C4-2B (cell line): ENCODE results near the gene PTPRCAP.

Experiments
- ZFX ChIP-seq: fragments of 450-650 bp; IDR thresholded peaks from 2 replicates; pipeline ENCODE4 v1.6.1; 2017
- TF ChIP-seq, protein P1 (sequence below): fragments of 450-650 bp; conservative IDR thresholded peaks from 2 replicates; pipeline ENCODE4 v1.5.1; 2017; ENCODE audit warnings: mild to moderate bottlenecking

DNA sequence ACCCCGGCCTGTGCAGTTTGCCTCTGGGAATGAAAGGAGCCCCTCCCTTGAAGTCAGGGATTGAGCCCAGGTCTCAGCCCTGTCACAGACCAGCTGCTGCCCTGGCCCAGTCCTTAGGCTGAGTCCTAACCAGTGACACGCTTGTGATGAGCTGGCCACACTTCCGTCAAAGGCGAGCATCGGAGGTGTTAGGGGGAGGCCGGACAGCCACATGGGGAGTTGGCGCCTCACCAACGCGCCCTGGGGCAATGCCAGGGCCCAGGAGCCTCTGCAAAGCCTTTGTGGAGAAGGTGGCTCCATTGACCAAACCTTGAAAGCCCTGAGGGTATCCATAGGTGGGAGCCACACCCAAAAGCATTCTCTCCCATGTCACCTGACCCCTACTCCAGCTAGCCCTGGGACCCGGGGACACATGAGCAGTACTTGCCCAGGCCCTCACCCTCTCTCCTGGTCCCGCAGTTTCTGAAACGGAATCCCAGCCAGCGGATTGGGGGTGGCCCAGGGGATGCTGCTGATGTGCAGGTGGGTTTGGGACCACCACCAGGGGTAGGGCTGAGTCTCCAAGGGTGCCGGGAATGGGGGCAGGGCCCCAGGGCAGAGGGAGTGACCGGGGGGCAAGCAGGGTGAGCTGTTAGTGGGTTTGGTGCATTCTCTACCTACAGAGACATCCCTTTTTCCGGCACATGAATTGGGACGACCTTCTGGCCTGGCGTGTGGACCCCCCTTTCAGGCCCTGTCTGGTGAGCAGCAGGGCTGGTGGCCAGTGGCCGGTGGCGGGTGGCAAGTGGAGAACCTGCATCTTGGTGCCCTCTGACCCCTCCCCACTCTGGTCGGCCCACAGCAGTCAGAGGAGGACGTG lies 3.7 kb downstream of the PTPRCAP start:
- TF ChIP-seq ZFX, result no peak
- TF ChIP-seq, protein P1, sequence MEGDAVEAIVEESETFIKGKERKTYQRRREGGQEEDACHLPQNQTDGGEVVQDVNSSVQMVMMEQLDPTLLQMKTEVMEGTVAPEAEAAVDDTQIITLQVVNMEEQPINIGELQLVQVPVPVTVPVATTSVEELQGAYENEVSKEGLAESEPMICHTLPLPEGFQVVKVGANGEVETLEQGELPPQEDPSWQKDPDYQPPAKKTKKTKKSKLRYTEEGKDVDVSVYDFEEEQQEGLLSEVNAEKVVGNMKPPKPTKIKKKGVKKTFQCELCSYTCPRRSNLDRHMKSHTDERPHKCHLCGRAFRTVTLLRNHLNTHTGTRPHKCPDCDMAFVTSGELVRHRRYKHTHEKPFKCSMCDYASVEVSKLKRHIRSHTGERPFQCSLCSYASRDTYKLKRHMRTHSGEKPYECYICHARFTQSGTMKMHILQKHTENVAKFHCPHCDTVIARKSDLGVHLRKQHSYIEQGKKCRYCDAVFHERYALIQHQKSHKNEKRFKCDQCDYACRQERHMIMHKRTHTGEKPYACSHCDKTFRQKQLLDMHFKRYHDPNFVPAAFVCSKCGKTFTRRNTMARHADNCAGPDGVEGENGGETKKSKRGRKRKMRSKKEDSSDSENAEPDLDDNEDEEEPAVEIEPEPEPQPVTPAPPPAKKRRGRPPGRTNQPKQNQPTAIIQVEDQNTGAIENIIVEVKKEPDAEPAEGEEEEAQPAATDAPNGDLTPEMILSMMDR, result no peak
